ENCODE results near the gene KCNJ6. TPM values are rescaled to one million over a fixed set of nuclear protein-coding genes. Genes with fewer than 3 reads are reported as not detected.

Gene KCNJ6
- total RNA-seq, 1 experiment from 2014 or later, result not detected

GRCh38 chr21:37965088-37965805 lies 49.0 kb upstream of the KCNJ6 start:
- Histone ChIP-seq H3K9ac (ENCODE audit: low read length) (no peak overlapping the region), H3K4me2 (ENCODE audit: low read length) (no peak overlapping the region), H3K4me3 (replicated peaks in 1 of 2; ENCODE audit: low read depth in 1 of 2, low read length in 2 of 2) (no peak overlapping the region), H3K9me2 (ENCODE audit: insufficient read depth) (no peaks in the 10 kb centered on the region), H3K27ac (ENCODE audit: low read depth, low read length) (no peak overlapping the region), H2AFZ (ENCODE audit: low read depth, low read length, poor library complexity, severe bottlenecking) (no peak overlapping the region), H3K9me3 (ENCODE audit: control insufficient read depth in 1 of 2, insufficient read depth in 1 of 2, low read depth in 1 of 2, low read length in 2 of 2) (peaks cover 0 to 11% of the 10 kb centered on the region in 2 experiments; a peak in 1 of 4 replicates), H3K36me3 (ENCODE audit: control insufficient read depth in 1 of 2, insufficient read depth in 2 of 2, low read length in 2 of 2) (no peaks in the 10 kb centered on the region), H3K79me2 (ENCODE audit: insufficient read depth, low read length) (no peaks in the 10 kb centered on the region), H4K20me1 (ENCODE audit: insufficient read depth) (no peaks in the 10 kb centered on the region), H3K4me1 (ENCODE audit: control insufficient read depth in 1 of 2, insufficient read depth in 2 of 2, low read length in 2 of 2) (no peaks in the 10 kb centered on the region), H3K27me3 (ENCODE audit: insufficient read depth, low read length) (no peaks in the 10 kb centered on the region)
- ChIA-PET POLR2A (no interaction called here), CTCF (no interaction called here), RAD21 (ENCODE audit: low non-redundant PET in 1 of 2, low total read pairs in 2 of 2, uncharacterized antibody in 2 of 2, unreplicated experiment in 2 of 2) (no interaction called here)
- no TSS peak for BruUV-seq (replicated peaks)
- DNase-seq (ENCODE audit: low read depth, low spot score) (no peak), ATAC-seq (no peak)
- intact Hi-C loops (cut with micrococcal nuclease), result no loop called here
- TF ChIP-seq CEBPB (IDR thresholded peaks at IDR 0.05; ENCODE audit: low read depth) (no peak), SRF (IDR thresholded peaks at IDR 0.05; ENCODE audit: low read depth) (no peak), YY1 (IDR thresholded peaks at IDR 0.05; ENCODE audit: extremely low read depth, insufficient replicate concordance, low read depth, low read length) (no peak), POLR2A (IDR thresholded peaks at IDR 0.05; ENCODE audit: borderline replicate concordance, extremely low read depth, insufficient read depth, insufficient read length) (no peak), ELF1 (IDR thresholded peaks at IDR 0.05; ENCODE audit: borderline replicate concordance, low read depth) (no peak), EZH2phosphoT487 (IDR thresholded peaks at IDR 0.05; ENCODE audit: borderline replicate concordance) (no peak), CBX3 (IDR thresholded peaks at IDR 0.05; ENCODE audit: low read depth) (no peak), JUND (IDR thresholded peaks at IDR 0.05) (no peak), TCF7L2 (IDR thresholded peaks at IDR 0.05; ENCODE audit: borderline replicate concordance, extremely low read depth, insufficient read depth, insufficient read length) (no peak), RAD21 (IDR thresholded peaks at IDR 0.05; ENCODE audit: low read depth) (no peak), CTCF (IDR thresholded peaks at IDR 0.05 in 2 of 3, conservative IDR thresholded peaks at IDR 0.05 in 1 of 3; ENCODE audit: borderline replicate concordance in 1 of 3, insufficient read depth in 1 of 3, low read depth in 2 of 3, low read length in 2 of 3) (no peak), MAX (IDR thresholded peaks at IDR 0.05) (no peak), SP1 (IDR thresholded peaks at IDR 0.05; ENCODE audit: low read depth) (no peak), FOSL1 (IDR thresholded peaks at IDR 0.05; ENCODE audit: low read depth) (no peak)

All from HCT116 (cell line).